Measurements from ENCODE around the gene AKR1E2.

AKR1E2 gene

DNA sequence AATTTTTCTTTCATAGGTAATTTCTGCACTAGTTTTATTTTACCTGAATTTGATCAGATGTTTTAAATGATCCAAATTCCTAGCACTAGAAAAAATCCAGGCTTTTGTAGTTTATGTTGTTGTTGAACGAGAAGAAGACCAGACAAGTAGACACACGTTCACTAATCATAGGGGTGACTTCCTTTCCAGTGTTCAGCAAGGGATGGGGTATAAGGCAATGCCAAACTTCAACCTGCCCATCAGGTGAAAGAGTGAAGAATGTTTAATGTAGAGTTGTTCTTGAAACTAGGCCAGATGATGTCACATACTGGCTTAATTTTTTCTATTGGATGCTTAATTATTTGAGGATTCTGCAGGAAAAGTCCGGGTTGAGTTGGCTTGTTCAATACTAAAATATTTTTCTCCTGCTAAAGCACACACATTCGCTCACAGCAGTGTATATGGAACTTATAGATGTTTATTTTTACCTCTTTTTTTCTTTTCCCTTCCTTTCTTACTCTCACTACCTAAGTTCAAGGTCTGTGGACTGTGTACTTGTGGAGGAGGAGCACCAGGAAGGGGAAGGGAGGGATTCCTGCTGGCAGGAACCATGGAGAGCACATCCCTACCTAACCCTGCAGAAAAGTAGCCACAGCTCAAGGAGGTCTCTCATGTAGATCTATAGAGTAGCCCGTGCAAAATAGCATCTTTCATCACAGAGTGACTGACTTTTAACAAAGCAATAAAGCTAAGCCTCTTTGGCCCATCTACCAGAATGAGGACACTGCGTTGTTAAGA lies 23.1 kb upstream of the AKR1E2 start:
- TF ChIP-seq ZNF384 (IDR thresholded peaks at IDR 0.05), result no peak
- TF ChIP-seq FOXA1 (IDR thresholded peaks at IDR 0.05), result no peak
- TF ChIP-seq NFRKB (IDR thresholded peaks at IDR 0.05), result no peak
- no peak for TF ChIP-seq TARDBP (IDR thresholded peaks at IDR 0.05)
- TF ChIP-seq ELF4 (IDR thresholded peaks at IDR 0.05), result no peak
- no peak for TF ChIP-seq SP1 (IDR thresholded peaks at IDR 0.05)
- TF ChIP-seq L3MBTL2 (conservative IDR thresholded peaks at IDR 0.05), result no peak
- TF ChIP-seq LEF1 (IDR thresholded peaks at IDR 0.05; ENCODE audit: borderline replicate concordance), result no peak
- TF ChIP-seq, protein P1, sequence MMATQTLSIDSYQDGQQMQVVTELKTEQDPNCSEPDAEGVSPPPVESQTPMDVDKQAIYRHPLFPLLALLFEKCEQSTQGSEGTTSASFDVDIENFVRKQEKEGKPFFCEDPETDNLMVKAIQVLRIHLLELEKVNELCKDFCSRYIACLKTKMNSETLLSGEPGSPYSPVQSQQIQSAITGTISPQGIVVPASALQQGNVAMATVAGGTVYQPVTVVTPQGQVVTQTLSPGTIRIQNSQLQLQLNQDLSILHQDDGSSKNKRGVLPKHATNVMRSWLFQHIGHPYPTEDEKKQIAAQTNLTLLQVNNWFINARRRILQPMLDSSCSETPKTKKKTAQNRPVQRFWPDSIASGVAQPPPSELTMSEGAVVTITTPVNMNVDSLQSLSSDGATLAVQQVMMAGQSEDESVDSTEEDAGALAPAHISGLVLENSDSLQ (IDR thresholded peaks at IDR 0.05), result no peak
- no peak for TF ChIP-seq FOXK2 (IDR thresholded peaks at IDR 0.05)
- TF ChIP-seq FOXM1 (IDR thresholded peaks at IDR 0.05; ENCODE audit: borderline replicate concordance), result no peak
- ChIA-PET POLR2A (no interaction called here), CTCF (interaction anchor here (0.6 to 1.0 kb wide), 2 partner anchors 12 to 792 kb away, joined by 3 read pairs; no protein-coding TSS in a partner anchor)
- no peak for DNase-seq (ENCODE audit: extremely low spot score)

DNA sequence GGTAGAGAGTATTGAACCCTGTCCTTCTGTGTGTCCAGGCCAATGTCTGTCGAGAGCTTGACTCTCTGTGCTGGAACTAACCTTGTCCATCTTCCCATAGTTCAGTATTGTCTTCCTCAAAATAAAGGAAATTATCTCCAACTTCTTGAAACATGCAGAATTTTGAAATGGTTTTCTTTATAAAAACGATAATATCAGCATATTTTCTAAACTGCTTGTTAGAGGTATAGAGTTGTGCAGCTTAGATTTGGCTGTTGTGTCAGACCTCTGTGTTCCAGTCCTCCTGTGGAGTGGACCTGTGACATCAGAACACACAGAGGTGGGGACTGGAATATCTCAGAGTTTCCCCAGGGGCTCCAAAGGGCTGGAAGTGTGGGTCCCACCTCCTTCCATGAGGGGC lies 22.2 kb upstream of the AKR1E2 start:
- TF ChIP-seq NFRKB (IDR thresholded peaks at IDR 0.05) (no peak), FOXM1 (IDR thresholded peaks at IDR 0.05; ENCODE audit: borderline replicate concordance) (no peak), FOXK2 (IDR thresholded peaks at IDR 0.05) (no peak), LEF1 (IDR thresholded peaks at IDR 0.05; ENCODE audit: borderline replicate concordance) (no peak), SP1 (IDR thresholded peaks at IDR 0.05) (no peak), FOXA1 (IDR thresholded peaks at IDR 0.05) (no peak), ZNF384 (IDR thresholded peaks at IDR 0.05) (no peak), BHLHE40 (IDR thresholded peaks at IDR 0.05; ENCODE audit: borderline replicate concordance) (no peak), HDGF (IDR thresholded peaks at IDR 0.05; ENCODE audit: borderline replicate concordance) (no peak), L3MBTL2 (conservative IDR thresholded peaks at IDR 0.05) (no peak), SUZ12 (IDR thresholded peaks at IDR 0.05) (no peak), ARNT (IDR thresholded peaks at IDR 0.05) (no peak), CTBP1 (IDR thresholded peaks at IDR 0.05; ENCODE audit: borderline replicate concordance) (no peak)
- TF ChIP-seq, protein P1 (IDR thresholded peaks at IDR 0.05), result no peak
- no peak for DNase-seq (ENCODE audit: extremely low spot score)
- ChIA-PET CTCF (interaction anchor here (0.6 to 1.0 kb wide), 2 partner anchors 11 to 793 kb away, joined by 3 read pairs; no protein-coding TSS in a partner anchor), POLR2A (no interaction called here)

DNA sequence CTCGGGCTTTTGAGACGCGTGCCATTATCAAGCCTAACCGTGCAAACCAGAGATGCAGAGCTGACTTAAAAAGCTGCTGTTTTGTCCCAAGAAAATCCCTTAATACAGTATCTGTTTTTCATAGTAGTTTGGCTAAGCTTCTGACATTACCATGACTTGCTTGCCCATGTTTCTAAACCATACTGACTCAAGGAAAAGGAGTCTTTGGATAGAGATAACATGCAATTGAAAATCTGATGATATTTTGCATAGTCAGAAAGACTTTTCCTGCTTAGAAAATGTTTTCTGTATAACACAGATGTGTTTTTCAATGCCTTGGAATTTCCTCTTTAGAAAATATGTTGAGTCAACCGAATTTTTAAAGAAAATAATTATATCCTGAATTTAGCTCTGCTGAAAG lies 21.5 kb upstream of the AKR1E2 start:
- no peak for DNase-seq (ENCODE audit: extremely low spot score)
- ChIA-PET CTCF (interaction anchor here (0.7 kb wide), 1 partner anchor 610 kb away, joined by 3 read pairs; no protein-coding TSS in a partner anchor), POLR2A (no interaction called here)
- no peak for TF ChIP-seq LEF1 (IDR thresholded peaks at IDR 0.05; ENCODE audit: borderline replicate concordance)
- TF ChIP-seq ARNT (IDR thresholded peaks at IDR 0.05), result no peak
- no peak for TF ChIP-seq HDGF (IDR thresholded peaks at IDR 0.05; ENCODE audit: borderline replicate concordance)
- TF ChIP-seq FOXA1 (IDR thresholded peaks at IDR 0.05), result no peak
- TF ChIP-seq TARDBP (IDR thresholded peaks at IDR 0.05), result no peak
- TF ChIP-seq, protein P1 (IDR thresholded peaks at IDR 0.05), result no peak
- no peak for TF ChIP-seq FOXK2 (IDR thresholded peaks at IDR 0.05)
- no peak for TF ChIP-seq NFRKB (IDR thresholded peaks at IDR 0.05)
- no peak for TF ChIP-seq FOXM1 (IDR thresholded peaks at IDR 0.05; ENCODE audit: borderline replicate concordance)
- TF ChIP-seq BHLHE40 (IDR thresholded peaks at IDR 0.05; ENCODE audit: borderline replicate concordance), result no peak

DNA sequence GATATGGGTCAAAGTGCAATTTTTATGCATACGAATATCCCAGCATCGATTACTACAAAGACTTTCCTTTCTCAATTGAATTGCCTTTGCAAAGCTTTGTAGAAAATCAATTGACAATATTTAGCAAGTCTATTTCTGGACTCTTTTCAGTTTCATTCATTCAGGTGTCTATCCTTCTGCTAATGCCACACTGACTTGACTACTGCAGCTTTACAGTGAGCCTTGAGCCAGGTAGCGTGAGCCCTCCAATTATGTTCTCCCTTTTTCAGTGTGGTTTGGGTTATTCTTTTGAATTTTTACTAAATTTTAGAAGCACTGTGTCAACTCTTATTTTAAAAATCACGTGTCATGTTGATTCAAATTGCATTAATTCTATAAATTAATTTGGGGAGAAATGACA lies 19.5 kb upstream of the AKR1E2 start:
- TF ChIP-seq LEF1 (IDR thresholded peaks at IDR 0.05; ENCODE audit: borderline replicate concordance) (no peak), ZNF384 (IDR thresholded peaks at IDR 0.05) (no peak)
- no peak for DNase-seq (ENCODE audit: extremely low spot score)
- ChIA-PET CTCF (no interaction called here), POLR2A (no interaction called here)

DNA sequence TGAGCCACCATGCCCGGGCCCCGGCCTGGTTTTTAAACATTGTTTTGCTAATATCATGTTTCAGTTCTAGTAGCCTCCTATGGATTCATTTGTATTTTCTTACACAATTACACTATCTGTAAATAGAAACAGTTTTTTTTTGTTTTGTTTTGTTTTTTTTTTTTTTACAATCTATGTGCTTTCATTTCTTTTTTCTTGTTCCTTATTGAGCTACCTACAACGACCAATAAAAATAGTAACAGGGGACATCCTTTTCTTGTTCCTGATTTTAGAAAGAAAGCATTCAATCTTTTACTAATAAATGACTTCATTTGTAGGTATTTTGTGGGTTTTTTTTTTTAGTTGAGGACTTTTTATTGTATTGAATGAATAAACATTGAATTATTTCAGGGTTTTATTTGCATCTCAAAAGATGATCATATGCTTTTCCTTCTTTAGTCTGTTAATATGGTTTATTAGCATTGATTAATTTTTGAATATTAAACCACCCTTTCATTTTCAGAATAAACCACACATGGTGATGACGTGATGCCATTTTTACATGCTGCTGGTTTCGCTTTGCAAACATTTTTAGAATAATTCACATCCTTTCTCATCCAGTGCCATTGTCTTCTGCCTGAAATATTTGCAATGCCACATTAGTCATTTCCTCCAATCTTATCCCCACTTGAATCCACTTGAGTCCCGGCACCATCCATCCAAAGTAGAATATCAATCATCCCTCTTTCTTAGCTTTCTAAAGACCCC lies 18.1 kb upstream of the AKR1E2 start:
- ChIA-PET CTCF (no interaction called here), POLR2A (no interaction called here)
- DNase-seq (ENCODE audit: extremely low spot score), result no peak
- TF ChIP-seq L3MBTL2 (conservative IDR thresholded peaks at IDR 0.05), result no peak
- TF ChIP-seq FOXM1 (IDR thresholded peaks at IDR 0.05; ENCODE audit: borderline replicate concordance), result no peak
- TF ChIP-seq NFRKB (IDR thresholded peaks at IDR 0.05), result no peak
- TF ChIP-seq BHLHE40 (IDR thresholded peaks at IDR 0.05; ENCODE audit: borderline replicate concordance), result no peak
- no peak for TF ChIP-seq FOXK2 (IDR thresholded peaks at IDR 0.05)
- no peak for TF ChIP-seq SP1 (IDR thresholded peaks at IDR 0.05)
- no peak for TF ChIP-seq SUZ12 (IDR thresholded peaks at IDR 0.05)
- TF ChIP-seq CTBP1 (IDR thresholded peaks at IDR 0.05; ENCODE audit: borderline replicate concordance), result no peak
- TF ChIP-seq LEF1 (IDR thresholded peaks at IDR 0.05; ENCODE audit: borderline replicate concordance), result no peak
- TF ChIP-seq ZNF384 (IDR thresholded peaks at IDR 0.05), result no peak
- TF ChIP-seq ELF4 (IDR thresholded peaks at IDR 0.05), result no peak

DNA sequence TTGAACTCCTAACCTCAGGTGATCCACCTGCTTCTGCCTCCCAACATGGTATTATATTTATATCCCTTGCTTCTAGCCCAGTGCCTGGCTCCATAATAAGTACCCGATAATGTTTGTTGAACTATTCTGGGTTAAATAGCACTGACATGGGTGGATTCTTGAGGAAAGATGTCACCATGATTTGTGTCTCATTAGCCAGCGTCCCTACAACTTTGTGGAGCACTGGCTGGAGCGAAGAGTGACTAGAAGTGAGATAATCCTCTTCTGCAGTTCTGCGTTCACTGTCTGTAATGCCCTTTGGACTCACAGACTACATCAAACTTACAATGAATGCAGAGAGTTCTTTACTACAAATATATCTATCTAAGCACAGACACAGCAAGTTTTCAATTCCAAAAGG lies 16.9 kb upstream of the AKR1E2 start:
- POLR2A ChIA-PET, result no interaction called here
- CTCF ChIA-PET, result no interaction called here
- TF ChIP-seq, protein P1 (IDR thresholded peaks at IDR 0.05), result no peak
- TF ChIP-seq TARDBP (IDR thresholded peaks at IDR 0.05) (no peak), CTBP1 (IDR thresholded peaks at IDR 0.05; ENCODE audit: borderline replicate concordance) (no peak), FOXK2 (IDR thresholded peaks at IDR 0.05) (no peak), NFRKB (IDR thresholded peaks at IDR 0.05) (no peak), L3MBTL2 (conservative IDR thresholded peaks at IDR 0.05) (no peak), ZNF384 (IDR thresholded peaks at IDR 0.05) (no peak), ELF4 (IDR thresholded peaks at IDR 0.05) (no peak), SP1 (IDR thresholded peaks at IDR 0.05) (no peak), SUZ12 (IDR thresholded peaks at IDR 0.05) (no peak), LEF1 (IDR thresholded peaks at IDR 0.05; ENCODE audit: borderline replicate concordance) (no peak), FOXM1 (IDR thresholded peaks at IDR 0.05; ENCODE audit: borderline replicate concordance) (no peak), ARNT (IDR thresholded peaks at IDR 0.05) (no peak), HDGF (IDR thresholded peaks at IDR 0.05; ENCODE audit: borderline replicate concordance) (no peak)
- no peak for DNase-seq (ENCODE audit: extremely low spot score)

All from HEK293T (cell line).